DMS 273 treated with DMSO at 0.1 percent for 48 hours (cell line): Measurements from ENCODE around the gene RBM10.
A peak's percentile ranks its signal among the peaks of the same experiment; 100 is the strongest.

Experiments
- DNase-seq: peaks from one replicate; lab custom pipeline; 2025; lab: John Stamatoyannopoulos, UW

Gene RBM10

GRCh38 chrX:47218280-47218919 lies 73.4 kb downstream of the RBM10 start, which contains the start of gene CDK16:
TSS of gene CDK16 (plus strand) at chrX:47218681. CDS start at chrX:47223558, 4,877 bp downstream.
- peak; percentile 80 for DNase-seq

GRCh38 chrX:47218920-47219815 lies 74.1 kb downstream of the RBM10 start:
- no peak for DNase-seq

- DNase-seq = no peak
Measured at GRCh38 chrX:47221756-47222155, 76.7 kb downstream of the RBM10 start.

- DNase-seq = no peak
Measured at GRCh38 chrX:47222751-47223350, 77.8 kb downstream of the RBM10 start.

GRCh38 chrX:47223476-47224250 lies 78.6 kb downstream of the RBM10 start:
- DNase-seq = no peak

- no peak for DNase-seq
Measured at GRCh38 chrX:47224266-47224895, 79.4 kb downstream of the RBM10 start.

GRCh38 chrX:47224896-47225290 lies 79.9 kb downstream of the RBM10 start:
- no peak for DNase-seq

GRCh38 chrX:47226071-47226470 lies 81.0 kb downstream of the RBM10 start:
- DNase-seq = no peak

- DNase-seq = no peak
Measured at GRCh38 chrX:47226531-47227333, 81.7 kb downstream of the RBM10 start.

- DNase-seq = no peak
Measured at GRCh38 chrX:47227334-47227583, 82.2 kb downstream of the RBM10 start.

GRCh38 chrX:47228550-47229270 lies 83.7 kb downstream of the RBM10 start:
- DNase-seq = no peak

- no peak for DNase-seq
Measured at GRCh38 chrX:47229427-47229826, 84.4 kb downstream of the RBM10 start.

GRCh38 chrX:47230136-47230868 lies 85.3 kb downstream of the RBM10 start:
- DNase-seq = no peak

- no peak for DNase-seq
Measured at GRCh38 chrX:47231167-47231566, 86.1 kb downstream of the RBM10 start.

GRCh38 chrX:47232197-47232802 lies 87.3 kb downstream of the RBM10 start:
- DNase-seq = no peak

- DNase-seq = no peak
Measured at GRCh38 chrX:47232803-47233332, 87.8 kb downstream of the RBM10 start, which contains the start of gene USP11. TSS of gene USP11 (plus strand) at chrX:47233009. CDS start at chrX:47233044, 35 bp downstream.

GRCh38 chrX:47233333-47234113 lies 88.5 kb downstream of the RBM10 start:
- peak; percentile 90 for DNase-seq

GRCh38 chrX:47234583-47234982 lies 89.6 kb downstream of the RBM10 start:
- no peak for DNase-seq
